ENCODE measurements around the gene LRP5. TPM values are rescaled to one million over a fixed set of nuclear protein-coding genes. Genes with fewer than 3 reads are reported as not detected.

The LRP5 gene
- total and polyA plus RNA-seq, 9 of the 15 experiments (the other 6 are each of a cell fraction or from before 2014, with no cell fraction given): 0.48 to 44.2 (median 13.5) TPM

DNA sequence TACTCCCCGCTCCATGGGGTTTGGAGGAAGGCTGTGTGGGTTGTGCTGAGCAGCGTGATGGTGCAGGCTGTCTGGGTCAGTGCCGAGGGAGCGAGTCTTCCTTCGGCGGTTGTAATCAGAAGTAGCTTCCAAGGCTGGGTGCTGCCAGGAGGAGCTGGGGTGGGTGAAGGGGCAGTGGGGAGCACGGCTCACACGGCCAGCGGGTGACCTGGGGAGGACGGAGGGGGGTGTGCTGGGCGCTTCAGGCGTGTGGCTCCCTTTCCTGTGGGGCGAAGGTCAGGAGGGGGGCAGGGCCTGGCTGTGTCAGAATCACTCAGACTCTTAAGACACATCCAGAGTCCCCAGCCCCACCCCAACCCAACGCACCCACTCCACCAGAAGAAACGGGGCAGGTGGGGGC is 60.2 kb downstream of the LRP5 start:
- no peak overlapping the region for H3K27ac ChIP-seq (ENCODE audit: extremely low read depth, low read depth, low read length)
- no TSS peak for BruUV-seq (replicated peaks)
- H3K79me2 ChIP-seq (ENCODE audit: control insufficient read depth, insufficient read depth, low read length): no peaks in the 10 kb centered on the region
- no peaks in the 10 kb centered on the region for H4K20me1 ChIP-seq (replicated peaks; ENCODE audit: control insufficient read depth, insufficient read depth, low read length)
- no peak overlapping the region for H3K4me3 ChIP-seq
- H3K9ac ChIP-seq (ENCODE audit: insufficient read depth in 1 of 2, low read depth in 2 of 2, low read length in 2 of 2): no peak overlapping the region
- peaks cover 0 to 43% of the 10 kb centered on the region in 2 experiments; a peak in 2 of 5 replicates for H3K4me1 ChIP-seq (replicated peaks in 1 of 2; ENCODE audit: control insufficient read depth in 2 of 2, insufficient read depth in 2 of 2, low read length in 2 of 2)
- DNase-seq (ENCODE audit: extremely low read depth in 1 of 4, low spot score in 3 of 4) (no peak), FAIRE-seq (no peak), ATAC-seq (no peak)
- H3K9me1 ChIP-seq (ENCODE audit: control insufficient read depth, insufficient read depth, low read length): no peaks in the 10 kb centered on the region
- H3K36me3 ChIP-seq (ENCODE audit: control insufficient read depth, insufficient read depth, low read length): peaks cover 19% of the 10 kb centered on the region; the same call in 2 of the 3 replicates
- no peak overlapping the region for H2AFZ ChIP-seq (ENCODE audit: low read depth, low read length)
- no peaks in the 10 kb centered on the region for H3K27me3 ChIP-seq (ENCODE audit: control insufficient read depth in 2 of 2, insufficient read depth in 2 of 2, low read length in 2 of 2)
- in situ Hi-C loops (cut with MboI) (no loop called here), intact Hi-C loops (cut with micrococcal nuclease) (no loop called here)
- no peak overlapping the region for H3K4me2 ChIP-seq (ENCODE audit: insufficient read depth, low read length)
- ChIA-PET CTCF (ENCODE audit: low intra/inter-chr PET ratio) (no interaction called here), POLR2A (no interaction called here)
- TF ChIP-seq SMARCA5 (IDR thresholded peaks at IDR 0.05) (no peak), JUN (IDR thresholded peaks at IDR 0.05; ENCODE audit: borderline replicate concordance, low read depth, low read length) (no peak), JUN (CRISPR knock-in tag; IDR thresholded peaks at IDR 0.05; ENCODE audit: borderline replicate concordance) (no peak), ZNF174 (CRISPR knock-in tag; IDR thresholded peaks at IDR 0.05) (no peak), EGR1 (conservative IDR thresholded peaks at IDR 0.05) (no peak), SIN3A (IDR thresholded peaks at IDR 0.05; ENCODE audit: borderline replicate concordance in 2 of 2, control insufficient read depth in 1 of 2, low read depth in 2 of 2, low read length in 2 of 2) (no peak), ZNF584 (CRISPR knock-in tag; IDR thresholded peaks at IDR 0.05; ENCODE audit: low read depth) (no peak), RBM15 (IDR thresholded peaks at IDR 0.05; ENCODE audit: insufficient read depth, low read length) (no peak), MAFK (IDR thresholded peaks at IDR 0.05; ENCODE audit: low read length) (no peak), SMARCA4 (IDR thresholded peaks at IDR 0.05) (no peak), KLF16 (IDR thresholded peaks at IDR 0.05) (no peak), SLC30A9 (CRISPR knock-in tag; IDR thresholded peaks at IDR 0.05) (no peak), FOXK2 (conservative IDR thresholded peaks at IDR 0.05 in 1 of 2, IDR thresholded peaks at IDR 0.05 in 1 of 2; ENCODE audit: low read depth in 2 of 2) (no peak), CSDE1 (IDR thresholded peaks at IDR 0.05) (no peak), ZZZ3 (IDR thresholded peaks at IDR 0.05) (no peak), HNRNPUL1 (IDR thresholded peaks at IDR 0.05; ENCODE audit: low read length) (no peak), ETV6 (IDR thresholded peaks at IDR 0.05; ENCODE audit: borderline replicate concordance in 1 of 2, low read depth in 2 of 2, low read length in 1 of 2) (no peak), ETV6 (CRISPR knock-in tag; IDR thresholded peaks at IDR 0.05; ENCODE audit: borderline replicate concordance) (no peak)
- no peaks in the 10 kb centered on the region for H3K9me3 ChIP-seq (replicated peaks; ENCODE audit: control insufficient read depth, insufficient read depth, low read depth, low read length)
- 83% methylated on average over 6 of the region's 15 CpGs for WGBS (ENCODE audit: insufficient coverage, low coverage, missing lambda C conversion rate)

Data from K562 (cell line).